SKM-1 (cell line): Measurements from ENCODE around the gene KLHL36.

Experiments used
- DNase-seq: peaks from one replicate; lab custom pipeline; 2025; ENCODE audit not compliant: unreplicated experiment; lab: John Stamatoyannopoulos, UW

Gene KLHL36

DNA sequence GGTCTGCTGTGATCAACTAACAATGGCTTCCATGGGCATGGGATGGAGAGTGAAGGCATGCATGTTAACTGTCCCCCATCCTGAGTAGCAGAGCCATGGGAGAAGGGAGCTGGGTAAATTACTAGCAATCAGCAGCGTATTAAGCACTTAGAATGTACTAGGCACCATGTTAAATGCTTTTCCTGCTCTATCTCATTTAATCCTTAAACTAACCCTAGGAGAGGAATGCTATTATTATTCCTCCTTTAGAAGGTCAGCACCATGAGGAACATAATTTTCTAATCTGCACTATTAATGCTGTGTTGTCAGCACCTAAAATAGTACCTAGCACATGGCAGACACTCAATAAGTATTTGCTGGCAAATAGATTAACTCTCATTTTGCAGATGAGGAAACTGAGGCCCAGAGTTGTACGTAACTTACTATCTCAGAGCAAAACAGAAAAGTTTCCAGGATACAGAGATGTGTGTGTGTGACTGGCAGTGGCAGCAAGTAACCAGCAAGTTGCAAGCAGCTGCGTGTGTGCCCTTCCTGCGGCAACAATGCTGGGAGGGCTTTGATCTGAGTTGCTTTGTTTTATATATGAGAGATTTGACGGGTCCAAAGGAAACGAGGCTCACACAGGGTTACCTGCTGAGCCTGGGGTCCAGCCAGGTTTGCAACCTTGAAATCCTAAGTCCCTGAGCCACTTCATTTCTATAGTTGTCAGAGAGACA lies 6.5 kb upstream of the KLHL36 start:
- no peak for DNase-seq

GRCh38 chr16:84643180-84643583 lies 5.1 kb upstream of the KLHL36 start:
- DNase-seq, result no peak

GRCh38 chr16:84643674-84644073 lies 4.6 kb upstream of the KLHL36 start:
- DNase-seq, result no peak

GRCh38 chr16:84648595-84649510 lies 542 bp downstream of the KLHL36 start:
- DNase-seq, result no peak

DNA sequence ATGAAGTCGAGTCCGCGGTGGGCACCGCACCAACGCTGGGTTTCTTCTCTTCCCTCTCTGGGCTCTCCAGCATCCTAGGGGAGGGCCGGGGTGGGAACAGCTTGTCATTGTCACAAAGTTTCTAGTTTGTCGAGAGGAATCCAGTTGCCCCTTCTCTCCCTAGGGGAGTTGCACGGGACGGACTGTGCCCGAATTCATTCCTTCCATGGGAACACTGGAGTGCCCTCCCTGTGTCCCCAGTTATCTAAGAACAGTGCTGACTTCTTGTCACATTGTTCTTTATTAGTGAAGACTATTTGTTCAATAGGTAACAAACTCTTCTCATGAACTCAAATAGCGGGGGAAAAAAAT lies 1.2 kb downstream of the KLHL36 start:
- DNase-seq, result no peak

DNA sequence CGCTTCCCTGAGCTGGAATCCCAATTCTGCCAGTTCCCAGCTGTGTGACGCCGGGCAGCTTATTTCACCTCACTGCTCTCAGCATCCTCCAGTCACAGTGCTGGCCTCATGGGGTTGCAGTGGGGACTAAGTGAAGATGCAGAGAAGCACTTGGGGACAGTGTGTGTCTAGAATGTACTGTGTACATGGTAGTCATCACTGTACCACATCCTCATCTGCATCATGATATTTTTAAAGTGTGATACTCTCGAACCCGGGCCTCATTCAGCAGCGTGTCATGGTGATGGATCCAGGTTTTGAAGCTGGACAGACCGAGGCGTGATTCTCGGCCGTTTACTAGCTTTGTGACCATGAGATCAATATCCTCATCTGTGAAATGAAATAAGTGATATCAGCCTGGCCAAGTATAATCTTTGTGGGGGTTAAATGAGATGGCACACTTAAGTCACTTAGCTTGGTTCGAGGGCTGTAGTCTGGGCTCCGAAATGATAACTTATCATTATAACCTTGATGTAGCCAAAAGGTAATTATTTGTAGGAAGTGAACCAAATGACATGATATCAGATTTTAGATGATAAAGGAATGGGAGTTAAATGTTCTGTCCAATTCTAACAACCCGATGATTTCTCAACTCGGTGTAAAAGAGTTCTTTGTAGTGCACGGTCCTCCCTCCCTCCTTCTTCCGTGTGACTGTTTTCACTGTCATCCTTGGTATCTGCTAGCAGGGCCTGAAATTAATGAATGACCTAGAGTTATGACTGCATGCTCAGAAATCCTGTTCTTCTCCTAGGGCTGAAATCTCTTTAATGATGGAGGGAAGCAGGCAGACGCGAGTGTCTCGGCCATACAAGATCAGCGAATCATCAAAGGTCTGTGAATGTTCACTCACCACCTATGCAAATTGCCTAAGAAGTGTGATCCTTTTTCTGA lies 2.0 kb downstream of the KLHL36 start:
- DNase-seq, result no peak

DNA sequence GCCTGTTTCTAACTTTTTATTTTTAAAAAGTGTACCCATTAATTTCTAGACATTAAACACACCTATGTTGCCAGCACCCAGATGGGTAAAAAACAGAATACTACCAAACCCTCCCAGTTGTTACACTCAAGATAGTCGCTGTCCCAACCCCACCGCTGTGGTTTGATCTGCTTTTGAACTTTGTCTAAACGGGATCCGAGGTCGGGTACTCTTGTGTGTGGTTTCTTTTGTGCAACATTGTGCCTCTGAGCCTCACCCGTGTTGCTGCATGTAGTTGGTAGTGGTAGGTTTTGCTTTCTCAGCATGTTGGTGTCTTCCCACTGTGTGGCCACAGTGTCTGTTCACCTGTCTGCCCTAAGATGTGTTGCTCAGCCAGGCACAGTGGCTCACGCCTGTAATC lies 4.3 kb downstream of the KLHL36 start:
- no peak for DNase-seq

DNA sequence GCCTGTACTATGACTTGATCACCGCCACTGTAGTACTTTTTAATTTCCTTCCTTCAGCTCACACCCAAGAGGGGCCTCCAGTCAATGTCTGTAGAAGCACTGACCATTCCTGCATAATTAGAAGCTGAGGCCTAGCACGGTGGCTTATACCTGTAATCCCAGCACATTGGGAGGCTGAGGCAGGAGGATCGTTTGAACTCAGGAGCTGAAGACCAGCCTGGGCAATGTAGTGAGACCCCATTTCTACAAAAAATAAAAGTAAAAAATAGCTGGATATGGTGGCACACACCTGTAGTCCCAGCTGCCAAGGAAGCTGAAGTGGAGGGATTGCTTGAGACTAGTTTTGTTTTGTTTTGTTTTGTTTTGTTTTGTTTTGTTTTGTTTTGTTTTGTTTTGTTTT lies 5.9 kb downstream of the KLHL36 start:
- no peak for DNase-seq

GRCh38 chr16:84654998-84655397 lies 6.7 kb downstream of the KLHL36 start:
- DNase-seq, result no peak

GRCh38 chr16:84656649-84657048 lies 8.3 kb downstream of the KLHL36 start:
- DNase-seq, result no peak

- no peak for DNase-seq
Measured at GRCh38 chr16:84657229-84657837, 9.0 kb downstream of the KLHL36 start.

- no peak for DNase-seq
Measured at GRCh38 chr16:84658690-84659089, 10.4 kb downstream of the KLHL36 start.

DNA sequence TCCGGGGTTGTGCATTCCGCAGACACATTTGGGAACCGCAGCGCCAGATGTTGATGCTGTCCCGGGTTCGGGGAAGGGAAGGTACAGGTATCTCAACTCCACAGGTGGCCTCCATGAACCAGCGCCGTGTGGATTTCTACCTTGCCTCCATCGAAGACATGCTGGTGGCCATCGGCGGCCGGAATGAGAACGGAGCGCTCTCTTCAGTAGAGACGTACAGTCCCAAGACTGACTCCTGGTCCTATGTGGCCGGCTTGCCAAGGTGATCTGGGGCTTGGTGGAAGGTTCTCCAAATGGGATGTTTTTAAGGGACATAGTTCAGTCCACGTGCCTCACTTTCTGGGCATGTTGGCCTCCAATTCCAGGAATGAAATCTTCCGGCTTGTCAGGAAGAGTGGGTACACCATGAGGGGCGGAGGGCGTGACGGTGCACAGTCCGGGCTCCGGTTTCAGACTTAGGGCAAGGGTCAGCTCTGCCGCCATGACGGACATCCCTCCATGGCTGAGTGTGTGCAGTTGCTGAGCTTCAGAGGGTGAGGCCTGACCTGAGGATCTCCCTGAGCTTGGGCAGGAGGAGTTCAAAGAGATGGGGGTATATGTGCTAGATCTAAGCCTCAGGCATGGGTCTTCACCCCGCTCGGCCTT lies 11.5 kb downstream of the KLHL36 start:
- DNase-seq, result no peak

DNA sequence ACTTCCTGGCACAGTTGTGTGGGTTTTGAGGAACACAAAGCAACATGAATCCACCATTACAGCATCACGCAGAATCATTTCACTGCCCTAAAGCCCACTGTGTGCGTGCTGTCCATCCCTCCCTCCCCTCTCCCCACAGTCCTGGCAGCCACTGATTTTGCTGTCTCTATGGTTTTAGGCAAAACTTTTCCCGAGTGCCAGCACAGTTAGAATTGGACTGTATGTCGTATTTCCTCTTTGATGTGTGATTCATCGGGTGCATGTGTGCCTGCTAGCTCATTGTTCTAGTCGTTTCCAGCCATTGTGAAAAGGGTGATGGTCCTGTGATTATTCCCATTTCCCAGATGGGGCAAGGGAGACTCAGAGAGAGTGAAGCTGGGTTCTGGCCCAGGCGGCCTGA lies 12.7 kb downstream of the KLHL36 start:
- DNase-seq, result no peak

DNA sequence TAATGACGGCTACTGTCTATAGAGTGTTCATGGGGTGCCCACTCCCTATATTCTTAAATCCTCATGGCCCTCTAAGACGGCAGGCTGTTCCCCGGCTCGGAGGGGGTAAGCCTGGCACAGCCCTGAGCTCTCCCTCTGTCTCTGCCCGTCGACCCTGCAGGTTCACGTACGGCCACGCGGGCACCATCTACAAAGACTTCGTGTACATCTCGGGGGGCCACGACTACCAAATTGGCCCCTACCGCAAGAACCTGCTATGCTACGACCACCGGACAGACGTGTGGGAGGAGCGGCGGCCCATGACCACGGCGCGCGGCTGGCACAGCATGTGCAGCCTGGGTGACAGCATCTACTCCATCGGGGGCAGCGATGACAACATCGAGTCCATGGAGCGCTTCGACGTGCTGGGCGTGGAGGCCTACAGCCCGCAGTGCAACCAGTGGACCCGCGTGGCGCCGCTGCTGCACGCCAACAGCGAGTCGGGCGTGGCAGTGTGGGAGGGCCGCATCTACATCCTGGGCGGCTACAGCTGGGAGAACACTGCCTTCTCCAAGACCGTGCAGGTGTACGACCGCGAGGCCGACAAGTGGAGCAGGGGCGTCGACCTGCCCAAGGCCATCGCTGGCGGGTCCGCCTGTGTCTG lies 13.2 kb downstream of the KLHL36 start:
- no peak for DNase-seq

DNA sequence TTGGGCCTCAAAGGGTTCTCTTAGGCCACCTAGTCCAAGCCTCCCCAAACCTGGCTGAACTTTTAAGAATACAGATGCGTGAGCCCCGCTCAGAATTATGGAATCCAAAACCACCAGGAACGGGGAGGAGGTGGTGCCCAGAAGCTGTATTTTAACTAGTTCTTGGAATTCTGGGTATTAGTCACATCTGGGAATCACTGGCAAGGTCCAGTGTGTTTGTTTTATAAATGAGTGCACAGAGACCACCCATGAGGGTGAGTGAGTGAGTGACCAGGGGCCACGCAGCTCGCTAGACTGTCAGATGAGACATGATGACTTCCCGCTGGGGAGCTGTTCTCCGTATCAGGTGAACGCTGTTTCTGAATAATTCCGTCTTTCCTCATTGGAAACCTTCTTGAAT lies 14.2 kb downstream of the KLHL36 start:
- no peak for DNase-seq

DNA sequence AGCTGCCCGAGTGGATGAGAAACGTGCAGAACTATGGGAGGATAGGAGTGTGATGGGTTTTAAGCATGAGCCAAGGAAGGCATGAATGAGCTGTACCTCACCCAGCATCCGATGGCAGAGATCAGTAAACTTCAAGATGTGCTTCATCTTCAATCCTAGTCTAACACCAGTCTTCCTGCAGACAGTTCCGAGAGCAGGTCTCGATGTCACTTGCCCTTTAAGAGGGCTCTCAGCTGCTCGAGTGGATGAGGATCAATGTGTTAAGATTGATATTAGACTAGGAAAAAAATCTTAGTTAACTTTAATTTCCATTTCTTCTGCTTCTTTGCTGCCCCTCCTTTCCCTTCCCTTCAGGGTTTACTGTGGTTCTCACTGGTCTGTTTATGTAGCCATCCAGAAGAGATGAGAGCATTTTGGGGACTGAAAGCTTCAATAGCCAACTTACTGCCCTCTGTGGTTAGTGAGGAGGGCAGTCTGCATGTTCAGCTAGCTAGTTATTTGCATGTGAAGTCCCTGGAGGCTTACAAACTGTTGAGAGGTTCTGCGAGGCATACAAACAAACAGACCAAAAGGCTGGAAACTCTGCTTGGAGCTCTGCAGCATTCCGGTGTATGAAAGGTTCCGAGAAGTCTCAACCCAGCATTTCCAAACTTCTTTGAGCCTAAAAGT lies 15.3 kb downstream of the KLHL36 start:
- no peak for DNase-seq

DNA sequence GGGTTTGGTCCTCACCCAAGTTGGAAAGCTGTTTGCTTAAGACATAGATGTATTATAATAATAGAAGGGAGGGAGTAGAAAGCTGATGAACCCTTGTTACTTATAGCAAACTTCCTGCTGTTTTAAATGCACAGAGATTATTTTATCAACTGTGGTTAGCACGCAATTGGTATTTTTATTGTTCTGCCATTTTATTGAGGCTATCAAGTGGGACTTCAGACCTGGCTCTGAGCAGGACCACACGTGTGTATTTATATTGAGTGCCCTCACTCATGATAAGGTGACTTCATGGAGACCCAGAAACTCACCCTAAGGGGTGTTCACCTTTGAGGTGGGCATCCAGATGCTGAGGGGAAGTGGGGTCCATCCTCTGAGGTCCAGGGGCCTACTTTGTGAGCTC lies 17.0 kb downstream of the KLHL36 start:
- DNase-seq, result no peak

- no peak for DNase-seq
Measured at GRCh38 chr16:84665843-84666242, 17.5 kb downstream of the KLHL36 start.
